IMR-90 (cell line): ENCODE results near the gene MRPL21.

ENCODE experiments used
- CTCF ChIP-seq: conservative IDR thresholded peaks from 2 replicates; pipeline ENCODE4 v1.5.1; 2012; ENCODE audit warnings: mild to moderate bottlenecking, low read depth, low read length, improper control_type of control experiment
- MAZ ChIP-seq: IDR thresholded peaks from 2 replicates; pipeline ENCODE4 v1.6.1; 2012; ENCODE audit warnings: low read depth, mild to moderate bottlenecking, low read length, improper control_type of control experiment, moderate library complexity, borderline replicate concordance

GRCh38 chr11:68910965-68911364 is 7.3 kb upstream of the MRPL21 start:
- TF ChIP-seq CTCF (no peak), MAZ (no peak)
